ENCODE data around the gene KCNF1. TPM values are rescaled to one million over a fixed set of nuclear protein-coding genes. Genes with fewer than 3 reads are reported as not detected.

Gene KCNF1
- total and polyA plus RNA-seq, 2 donors from 2014 or later = 0.63 to 0.67 TPM

DNA sequence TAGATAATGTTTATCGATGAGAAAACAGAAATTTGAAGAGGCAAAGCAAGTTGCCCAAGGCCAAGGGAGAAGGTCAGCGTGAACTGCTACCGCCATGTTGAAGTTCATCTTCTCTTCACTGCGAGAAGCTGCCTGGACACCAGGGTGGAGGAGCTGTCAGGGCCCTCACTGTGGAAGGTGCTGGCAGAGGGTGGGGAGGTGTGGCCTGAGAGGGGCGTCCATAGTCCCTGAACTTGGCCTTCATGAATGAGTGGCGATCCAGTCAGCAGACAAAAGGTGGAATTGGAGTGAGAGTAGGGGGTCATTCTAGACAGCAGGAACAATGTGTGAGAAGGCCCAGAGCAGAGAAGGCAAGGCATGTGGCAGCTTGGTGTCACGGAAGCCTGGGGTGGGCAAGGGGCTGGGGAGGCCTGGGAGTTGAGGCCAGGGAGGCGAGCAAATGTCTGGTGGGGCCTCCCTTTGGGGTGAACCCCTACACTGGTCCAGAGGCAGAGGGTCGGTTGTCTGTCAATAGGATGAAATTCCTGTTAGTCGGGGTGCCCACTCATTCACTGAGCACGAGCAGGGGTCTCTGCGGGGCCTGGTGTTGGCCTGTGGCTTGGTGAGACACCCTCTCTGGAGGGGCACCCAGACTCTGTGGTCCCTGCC, 33.3 kb upstream of the KCNF1 start:
- no peak for DNase-seq
- TF ChIP-seq, protein P1, sequence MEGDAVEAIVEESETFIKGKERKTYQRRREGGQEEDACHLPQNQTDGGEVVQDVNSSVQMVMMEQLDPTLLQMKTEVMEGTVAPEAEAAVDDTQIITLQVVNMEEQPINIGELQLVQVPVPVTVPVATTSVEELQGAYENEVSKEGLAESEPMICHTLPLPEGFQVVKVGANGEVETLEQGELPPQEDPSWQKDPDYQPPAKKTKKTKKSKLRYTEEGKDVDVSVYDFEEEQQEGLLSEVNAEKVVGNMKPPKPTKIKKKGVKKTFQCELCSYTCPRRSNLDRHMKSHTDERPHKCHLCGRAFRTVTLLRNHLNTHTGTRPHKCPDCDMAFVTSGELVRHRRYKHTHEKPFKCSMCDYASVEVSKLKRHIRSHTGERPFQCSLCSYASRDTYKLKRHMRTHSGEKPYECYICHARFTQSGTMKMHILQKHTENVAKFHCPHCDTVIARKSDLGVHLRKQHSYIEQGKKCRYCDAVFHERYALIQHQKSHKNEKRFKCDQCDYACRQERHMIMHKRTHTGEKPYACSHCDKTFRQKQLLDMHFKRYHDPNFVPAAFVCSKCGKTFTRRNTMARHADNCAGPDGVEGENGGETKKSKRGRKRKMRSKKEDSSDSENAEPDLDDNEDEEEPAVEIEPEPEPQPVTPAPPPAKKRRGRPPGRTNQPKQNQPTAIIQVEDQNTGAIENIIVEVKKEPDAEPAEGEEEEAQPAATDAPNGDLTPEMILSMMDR (IDR thresholded peaks at IDR 0.05; ENCODE audit: borderline replicate concordance, extremely low read depth, insufficient read depth) = no peak
- intact Hi-C loops (cut with DNase I) = no loop called here

DNA sequence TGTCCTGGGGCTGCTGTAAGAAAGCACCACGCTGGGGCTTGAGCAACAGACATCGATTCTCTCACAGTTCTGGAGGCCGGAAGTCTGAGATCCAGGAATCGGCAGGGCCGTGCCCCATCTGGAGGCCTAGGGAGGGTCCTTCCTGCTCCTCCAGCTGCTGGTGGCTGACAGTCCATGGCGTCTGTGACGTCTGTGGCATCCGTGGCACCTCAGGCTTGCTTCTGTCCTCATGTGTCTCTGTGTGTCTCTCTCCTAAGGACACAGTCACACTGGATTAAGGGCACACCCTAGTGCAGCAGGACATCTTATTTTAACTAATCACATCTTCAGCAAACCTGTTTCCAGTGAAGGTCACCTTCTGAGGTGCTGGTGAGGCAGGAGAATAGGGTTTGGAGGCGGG, 32.6 kb upstream of the KCNF1 start:
- H3K9me3 ChIP-seq (ENCODE audit: control insufficient read depth in 2 of 3, insufficient read depth in 1 of 3, low read length in 3 of 3) = no peaks in the 10 kb centered on the region
- no peak overlapping the region for H3K27ac ChIP-seq (ENCODE audit: low read depth in 2 of 2, low read length in 2 of 2)
- no peaks in the 10 kb centered on the region for H3K27me3 ChIP-seq (ENCODE audit: control insufficient read depth, insufficient read depth, low read length)
- peaks cover 0 to 10% (median 0%) of the 10 kb centered on the region in 3 donors for H3K4me1 ChIP-seq (ENCODE audit: control insufficient read depth in 2 of 3, insufficient read depth in 2 of 3, low read depth in 1 of 3, low read length in 3 of 3)
- TF ChIP-seq, protein P1 (IDR thresholded peaks at IDR 0.05; ENCODE audit: borderline replicate concordance, extremely low read depth, insufficient read depth) = no peak
- intact Hi-C loops (cut with DNase I) = no loop called here
- H3K36me3 ChIP-seq (ENCODE audit: control insufficient read depth in 2 of 3, insufficient read depth in 3 of 3, low read length in 3 of 3) = no peaks in the 10 kb centered on the region
- no peak overlapping the region for H3K9ac ChIP-seq (ENCODE audit: low read length in 3 of 3)
- DNase-seq = no peak
- H3K4me3 ChIP-seq (ENCODE audit: low read length in 3 of 3) = no peak overlapping the region
- FAIRE-seq = no peak

More for the DNA sequence above, 33.3 kb upstream of the KCNF1 start:
- Histone ChIP-seq H3K9me3 (ENCODE audit: control insufficient read depth in 2 of 3, insufficient read depth in 1 of 3, low read length in 3 of 3) (no peaks in the 10 kb centered on the region), H3K27me3 (ENCODE audit: control insufficient read depth, insufficient read depth, low read length) (no peaks in the 10 kb centered on the region), H3K4me3 (ENCODE audit: low read length in 3 of 3) (no peak overlapping the region), H3K36me3 (ENCODE audit: control insufficient read depth in 2 of 3, insufficient read depth in 3 of 3, low read length in 3 of 3) (no peaks in the 10 kb centered on the region), H3K9ac (ENCODE audit: low read length in 3 of 3) (no peak overlapping the region), H3K4me1 (ENCODE audit: control insufficient read depth in 2 of 3, insufficient read depth in 2 of 3, low read depth in 1 of 3, low read length in 3 of 3) (peaks cover 0 to 9% (median 0%) of the 10 kb centered on the region in 3 donors), H3K27ac (ENCODE audit: low read depth in 2 of 2, low read length in 2 of 2) (no peak overlapping the region)
- no peak for FAIRE-seq

DNA sequence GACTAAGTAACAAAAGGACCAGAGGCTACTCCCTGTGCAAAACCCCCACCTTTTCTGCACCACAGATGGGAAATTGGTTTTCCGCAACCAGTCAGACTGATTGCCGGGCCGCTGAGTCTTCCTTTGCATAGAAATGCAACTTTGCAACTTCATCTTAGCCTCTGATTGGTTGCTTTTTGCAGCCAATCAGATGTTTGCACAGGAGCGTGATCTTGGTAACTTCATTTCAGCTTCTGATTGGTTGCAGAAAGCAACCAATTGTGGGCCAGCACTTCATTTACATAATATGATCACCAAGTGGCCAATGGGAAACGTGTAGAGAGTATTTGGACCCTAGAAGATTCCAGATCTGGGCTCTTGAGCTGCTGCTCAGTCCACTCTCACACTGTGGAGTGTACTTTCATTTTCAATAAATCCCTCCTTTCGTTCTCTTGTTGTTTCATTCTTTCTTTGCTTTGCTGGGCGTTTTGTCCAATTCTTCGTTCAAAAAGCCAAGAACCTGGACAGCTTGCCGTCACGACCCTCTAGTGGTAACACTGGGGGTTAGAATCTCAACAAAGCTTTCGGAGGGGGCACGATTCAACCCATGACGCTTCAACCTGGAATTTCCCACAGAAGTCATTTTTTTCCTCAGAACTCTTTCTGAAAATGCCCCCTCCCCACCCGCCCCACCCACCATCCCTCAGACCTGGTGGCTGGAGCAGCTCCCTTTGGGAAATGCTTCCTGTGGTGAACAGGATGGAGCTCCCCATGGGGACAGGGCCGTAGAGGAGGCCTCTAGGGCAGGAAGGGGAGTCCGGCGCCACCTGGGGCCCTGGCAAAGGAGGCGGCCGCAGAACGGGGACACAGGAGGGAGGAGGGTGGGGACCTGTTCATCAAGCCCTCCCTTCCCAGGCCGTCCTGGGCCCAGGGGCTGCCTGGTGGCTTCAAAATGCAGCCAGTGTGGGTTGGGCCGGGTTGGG, 31.8 kb upstream of the KCNF1 start:
- H3K27ac ChIP-seq (ENCODE audit: low read depth in 2 of 2, low read length in 2 of 2) = no peak overlapping the region
- TF ChIP-seq, protein P1 (IDR thresholded peaks at IDR 0.05; ENCODE audit: borderline replicate concordance, extremely low read depth, insufficient read depth) = no peak
- H3K27me3 ChIP-seq (ENCODE audit: control insufficient read depth, insufficient read depth, low read length) = no peaks in the 10 kb centered on the region
- H3K36me3 ChIP-seq (ENCODE audit: control insufficient read depth in 2 of 3, insufficient read depth in 3 of 3, low read length in 3 of 3) = no peaks in the 10 kb centered on the region
- intact Hi-C loops (cut with DNase I) = no loop called here
- no peak overlapping the region for H3K4me3 ChIP-seq (ENCODE audit: low read length in 3 of 3)
- peaks cover 0 to 13% (median 4%) of the 10 kb centered on the region in 3 donors for H3K4me1 ChIP-seq (ENCODE audit: control insufficient read depth in 2 of 3, insufficient read depth in 2 of 3, low read depth in 1 of 3, low read length in 3 of 3)
- no peak for DNase-seq
- FAIRE-seq = no peak
- no peak overlapping the region for H3K9ac ChIP-seq (ENCODE audit: low read length in 3 of 3)
- no peaks in the 10 kb centered on the region for H3K9me3 ChIP-seq (ENCODE audit: control insufficient read depth in 2 of 3, insufficient read depth in 1 of 3, low read length in 3 of 3)

Measured in kidney (tissue), 14 donors.